Measurements from ENCODE around the gene POLR3K.

Gene POLR3K

GRCh38 chr16:53346-54236, at the start of gene POLR3K, which contains the start of gene SNRNP25:
Gene POLR3K (minus strand): TSS chr16:53608. CDS start chr16:53586, 22 bp downstream.
Gene SNRNP25 (plus strand): TSS chr16:53828. CDS start chr16:54017, 189 bp downstream.
- TF ChIP-seq NFRKB (IDR thresholded peaks at IDR 0.05) (no peak), PKNOX1 (IDR thresholded peaks at IDR 0.05) (peak; percentile 98), L3MBTL2 (conservative IDR thresholded peaks at IDR 0.05) (peak; percentile 92), FOXM1 (IDR thresholded peaks at IDR 0.05; ENCODE audit: borderline replicate concordance) (no peak), ELF4 (IDR thresholded peaks at IDR 0.05) (no peak)
- POLR2A ChIA-PET = interaction anchor here (0.7 to 2.1 kb wide), 11 partner anchors 9 to 175 kb away, joined by 3 to 31 read pairs (median 7); partner anchors contain the start of gene RHBDF1
- CTCF ChIA-PET = interaction anchor here (0.6 to 1.1 kb wide), 5 partner anchors 9 to 53 kb away, joined by 3 to 5 read pairs (median 3); no protein-coding TSS in a partner anchor
- DNase-seq (ENCODE audit: extremely low spot score) = peak; percentile 98

GRCh38 chr16:102060-102855, 48.9 kb upstream of the POLR3K start:
- POLR2A ChIA-PET = no interaction called here
- DNase-seq (ENCODE audit: extremely low spot score) = no peak
- CTCF ChIA-PET = no interaction called here
- TF ChIP-seq NFRKB (IDR thresholded peaks at IDR 0.05) = no peak
- TF ChIP-seq HDGF (IDR thresholded peaks at IDR 0.05; ENCODE audit: borderline replicate concordance) = no peak
- no peak for TF ChIP-seq BHLHE40 (IDR thresholded peaks at IDR 0.05; ENCODE audit: borderline replicate concordance)
- no peak for TF ChIP-seq SP1 (IDR thresholded peaks at IDR 0.05)
- no peak for TF ChIP-seq ELF4 (IDR thresholded peaks at IDR 0.05)
- no peak for TF ChIP-seq L3MBTL2 (conservative IDR thresholded peaks at IDR 0.05)
- no peak for TF ChIP-seq ARNT (IDR thresholded peaks at IDR 0.05)

GRCh38 chr16:101586-101985, 48.2 kb upstream of the POLR3K start:
- ChIA-PET CTCF (no interaction called here), POLR2A (no interaction called here)
- TF ChIP-seq LEF1 (IDR thresholded peaks at IDR 0.05; ENCODE audit: borderline replicate concordance) (no peak), NFRKB (IDR thresholded peaks at IDR 0.05) (no peak), ELF4 (IDR thresholded peaks at IDR 0.05) (no peak), FOXA1 (IDR thresholded peaks at IDR 0.05) (no peak), SUZ12 (IDR thresholded peaks at IDR 0.05) (no peak), FOXK2 (IDR thresholded peaks at IDR 0.05) (no peak), HDGF (IDR thresholded peaks at IDR 0.05; ENCODE audit: borderline replicate concordance) (no peak), PKNOX1 (IDR thresholded peaks at IDR 0.05) (no peak), FOXM1 (IDR thresholded peaks at IDR 0.05; ENCODE audit: borderline replicate concordance) (no peak), SP1 (IDR thresholded peaks at IDR 0.05) (no peak), CTBP1 (IDR thresholded peaks at IDR 0.05; ENCODE audit: borderline replicate concordance) (no peak), ARNT (IDR thresholded peaks at IDR 0.05) (no peak), BHLHE40 (IDR thresholded peaks at IDR 0.05; ENCODE audit: borderline replicate concordance) (no peak), TARDBP (IDR thresholded peaks at IDR 0.05) (no peak), L3MBTL2 (conservative IDR thresholded peaks at IDR 0.05) (no peak), ZNF384 (IDR thresholded peaks at IDR 0.05) (no peak)
- DNase-seq (ENCODE audit: extremely low spot score) = no peak

GRCh38 chr16:100989-101388, 47.6 kb upstream of the POLR3K start:
- ChIA-PET CTCF (interaction anchor here (0.5 kb wide), 1 partner anchor 18 kb away, joined by 3 read pairs; no protein-coding TSS in a partner anchor), POLR2A (no interaction called here)
- no peak for DNase-seq (ENCODE audit: extremely low spot score)
- TF ChIP-seq SUZ12 (IDR thresholded peaks at IDR 0.05) (no peak), FOXK2 (IDR thresholded peaks at IDR 0.05) (no peak), L3MBTL2 (conservative IDR thresholded peaks at IDR 0.05) (no peak), ELF4 (IDR thresholded peaks at IDR 0.05) (no peak), NFRKB (IDR thresholded peaks at IDR 0.05) (no peak), BHLHE40 (IDR thresholded peaks at IDR 0.05; ENCODE audit: borderline replicate concordance) (no peak), SP1 (IDR thresholded peaks at IDR 0.05) (no peak), ARNT (IDR thresholded peaks at IDR 0.05) (no peak), ZNF384 (IDR thresholded peaks at IDR 0.05) (no peak), HDGF (IDR thresholded peaks at IDR 0.05; ENCODE audit: borderline replicate concordance) (no peak), LEF1 (IDR thresholded peaks at IDR 0.05; ENCODE audit: borderline replicate concordance) (no peak), TARDBP (IDR thresholded peaks at IDR 0.05) (no peak), CTBP1 (IDR thresholded peaks at IDR 0.05; ENCODE audit: borderline replicate concordance) (no peak)

GRCh38 chr16:97822-98221, 44.4 kb upstream of the POLR3K start:
- ChIA-PET POLR2A (interaction anchor here (0.7 to 1.1 kb wide), 3 partner anchors 21 to 27 kb away, joined by 3 read pairs; no protein-coding TSS in a partner anchor), CTCF (interaction anchor here (1.4 to 8.6 kb wide), 4 partner anchors 10 to 34 kb away, joined by 6 to 130 read pairs (median 12); partner anchors contain the start of gene RHBDF1)
- no peak for DNase-seq (ENCODE audit: extremely low spot score)
- TF ChIP-seq PKNOX1 (IDR thresholded peaks at IDR 0.05) = no peak
- no peak for TF ChIP-seq FOXK2 (IDR thresholded peaks at IDR 0.05)
- TF ChIP-seq ELF4 (IDR thresholded peaks at IDR 0.05) = no peak
- no peak for TF ChIP-seq LEF1 (IDR thresholded peaks at IDR 0.05; ENCODE audit: borderline replicate concordance)
- no peak for TF ChIP-seq FOXA1 (IDR thresholded peaks at IDR 0.05)
- TF ChIP-seq BHLHE40 (IDR thresholded peaks at IDR 0.05; ENCODE audit: borderline replicate concordance) = no peak
- no peak for TF ChIP-seq HDGF (IDR thresholded peaks at IDR 0.05; ENCODE audit: borderline replicate concordance)
- TF ChIP-seq NFRKB (IDR thresholded peaks at IDR 0.05) = no peak
- no peak for TF ChIP-seq SUZ12 (IDR thresholded peaks at IDR 0.05)
- no peak for TF ChIP-seq CTBP1 (IDR thresholded peaks at IDR 0.05; ENCODE audit: borderline replicate concordance)
- no peak for TF ChIP-seq ZNF384 (IDR thresholded peaks at IDR 0.05)
- no peak for TF ChIP-seq L3MBTL2 (conservative IDR thresholded peaks at IDR 0.05)
- TF ChIP-seq TARDBP (IDR thresholded peaks at IDR 0.05) = no peak
- no peak for TF ChIP-seq FOXM1 (IDR thresholded peaks at IDR 0.05; ENCODE audit: borderline replicate concordance)
- TF ChIP-seq ARNT (IDR thresholded peaks at IDR 0.05) = no peak
- no peak for TF ChIP-seq SP1 (IDR thresholded peaks at IDR 0.05)
